Measurements from ENCODE around the gene DGLUCY. TPM values are rescaled to one million over a fixed set of nuclear protein-coding genes. Genes with fewer than 3 reads are reported as not detected.

The DGLUCY gene
- total RNA-seq, 1 experiment from 2014 or later = 54.8 TPM

DNA sequence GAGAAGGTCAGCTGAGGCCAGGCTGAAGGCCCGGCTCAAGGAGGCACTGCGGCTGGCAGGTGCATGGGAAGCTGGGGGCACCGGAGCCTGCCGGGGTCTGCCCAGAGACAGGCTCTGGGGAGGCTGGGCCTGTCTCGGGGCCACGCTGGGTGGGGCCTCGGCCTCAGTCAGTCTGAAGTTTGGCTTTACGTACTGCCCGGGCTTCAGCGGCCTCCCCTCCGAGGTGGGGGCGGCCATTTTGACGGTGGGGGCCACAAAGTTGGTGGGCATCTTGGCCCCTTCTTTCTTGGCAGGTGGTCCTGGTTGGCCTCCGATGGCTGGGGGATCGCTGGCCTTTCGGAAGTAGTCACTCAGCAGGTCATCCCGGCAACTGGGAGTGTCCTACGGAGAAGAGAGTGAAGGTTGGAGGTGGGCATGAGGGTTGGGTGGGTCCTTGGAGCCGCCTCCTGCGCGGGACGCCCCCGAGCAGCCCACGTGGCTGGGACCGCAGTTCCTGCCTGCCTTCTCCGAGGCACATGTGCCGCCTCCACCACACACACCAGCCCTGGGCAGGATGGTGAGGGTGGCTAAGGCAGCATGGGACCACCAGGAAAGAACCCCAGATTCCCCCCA is 159.5 kb downstream of the DGLUCY start:
- Histone ChIP-seq H3K36me3 (ENCODE audit: control insufficient read depth, insufficient read depth, low read length) (no peaks in the 10 kb centered on the region), H3K4me3 (ENCODE audit: low read depth, low read length) (no peak overlapping the region), H3K9me3 (no peaks in the 10 kb centered on the region), H3K27me3 (replicated peaks; ENCODE audit: control insufficient read depth, insufficient read depth, low read length) (no peaks in the 10 kb centered on the region), H3K4me1 (no peaks in the 10 kb centered on the region)
- Mint-ChIP-seq H3K9me3 (ENCODE audit: unreplicated experiment) (no peaks in the 10 kb centered on the region), H3K36me3 (ENCODE audit: insufficient read depth, unreplicated experiment) (peaks cover 8% of the 10 kb centered on the region), H3K27me3 (ENCODE audit: insufficient read depth, unreplicated experiment) (no peaks in the 10 kb centered on the region), H3K27ac (ENCODE audit: unreplicated experiment) (no peak overlapping the region), H3K4me3 (ENCODE audit: unreplicated experiment) (no peak overlapping the region), H3K4me1 (ENCODE audit: low read depth, unreplicated experiment) (no peaks in the 10 kb centered on the region)
- intact Hi-C loops (cut with micrococcal nuclease; ENCODE audit: unreplicated experiment) = no loop called here
- DNase-seq = no peak
- POLR2A ChIA-PET = no interaction called here
- TF ChIP-seq, protein P1, sequence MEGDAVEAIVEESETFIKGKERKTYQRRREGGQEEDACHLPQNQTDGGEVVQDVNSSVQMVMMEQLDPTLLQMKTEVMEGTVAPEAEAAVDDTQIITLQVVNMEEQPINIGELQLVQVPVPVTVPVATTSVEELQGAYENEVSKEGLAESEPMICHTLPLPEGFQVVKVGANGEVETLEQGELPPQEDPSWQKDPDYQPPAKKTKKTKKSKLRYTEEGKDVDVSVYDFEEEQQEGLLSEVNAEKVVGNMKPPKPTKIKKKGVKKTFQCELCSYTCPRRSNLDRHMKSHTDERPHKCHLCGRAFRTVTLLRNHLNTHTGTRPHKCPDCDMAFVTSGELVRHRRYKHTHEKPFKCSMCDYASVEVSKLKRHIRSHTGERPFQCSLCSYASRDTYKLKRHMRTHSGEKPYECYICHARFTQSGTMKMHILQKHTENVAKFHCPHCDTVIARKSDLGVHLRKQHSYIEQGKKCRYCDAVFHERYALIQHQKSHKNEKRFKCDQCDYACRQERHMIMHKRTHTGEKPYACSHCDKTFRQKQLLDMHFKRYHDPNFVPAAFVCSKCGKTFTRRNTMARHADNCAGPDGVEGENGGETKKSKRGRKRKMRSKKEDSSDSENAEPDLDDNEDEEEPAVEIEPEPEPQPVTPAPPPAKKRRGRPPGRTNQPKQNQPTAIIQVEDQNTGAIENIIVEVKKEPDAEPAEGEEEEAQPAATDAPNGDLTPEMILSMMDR (IDR thresholded peaks at IDR 0.05; ENCODE audit: insufficient read depth in 1 of 2, low read depth in 1 of 2, low read length in 1 of 2, severe bottlenecking in 1 of 2, unreplicated experiment in 1 of 2) = no peak
- BruUV-seq (replicated peaks) = no TSS peak
- CTCF ChIA-PET = no interaction called here

DNA sequence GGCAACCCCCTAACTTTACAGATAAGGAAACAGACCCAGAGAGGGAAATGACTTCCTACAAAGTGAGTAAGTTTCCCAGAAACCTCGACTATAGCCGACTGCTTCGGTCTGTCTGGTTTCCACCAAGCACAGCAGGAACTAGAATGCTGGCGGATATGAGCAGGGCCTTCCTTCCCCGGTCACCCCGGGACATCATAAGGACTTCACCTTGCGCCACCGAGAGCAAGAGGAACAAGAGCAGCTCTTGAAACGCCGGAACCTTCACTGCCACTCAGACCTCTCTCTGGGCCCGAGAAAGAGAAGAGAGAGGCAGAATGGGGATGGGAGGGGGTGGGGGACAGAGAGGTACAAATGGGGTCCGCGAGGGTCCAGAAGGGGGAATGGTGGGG is 160.0 kb downstream of the DGLUCY start:
- TF ChIP-seq, protein P1 (IDR thresholded peaks at IDR 0.05; ENCODE audit: insufficient read depth in 1 of 2, low read depth in 1 of 2, low read length in 1 of 2, severe bottlenecking in 1 of 2, unreplicated experiment in 1 of 2) = no peak
- no peak overlapping the region for H3K4me3 Mint-ChIP-seq (ENCODE audit: unreplicated experiment)
- no peaks in the 10 kb centered on the region for H3K4me1 Mint-ChIP-seq (ENCODE audit: low read depth, unreplicated experiment)
- ChIA-PET CTCF (no interaction called here), POLR2A (no interaction called here)
- intact Hi-C loops (cut with micrococcal nuclease; ENCODE audit: unreplicated experiment) = no loop called here
- Histone ChIP-seq H3K4me1 (no peaks in the 10 kb centered on the region), H3K4me3 (ENCODE audit: low read depth, low read length) (no peak overlapping the region), H3K36me3 (ENCODE audit: control insufficient read depth, insufficient read depth, low read length) (no peaks in the 10 kb centered on the region), H3K9me3 (no peaks in the 10 kb centered on the region), H3K27me3 (replicated peaks; ENCODE audit: control insufficient read depth, insufficient read depth, low read length) (no peaks in the 10 kb centered on the region)
- no peaks in the 10 kb centered on the region for H3K27me3 Mint-ChIP-seq (ENCODE audit: insufficient read depth, unreplicated experiment)
- H3K9me3 Mint-ChIP-seq (ENCODE audit: unreplicated experiment) = no peaks in the 10 kb centered on the region
- no peak for DNase-seq
- peaks cover 8% of the 10 kb centered on the region for H3K36me3 Mint-ChIP-seq (ENCODE audit: insufficient read depth, unreplicated experiment)
- H3K27ac Mint-ChIP-seq (ENCODE audit: unreplicated experiment) = no peak overlapping the region
- BruUV-seq (replicated peaks) = no TSS peak

DNA sequence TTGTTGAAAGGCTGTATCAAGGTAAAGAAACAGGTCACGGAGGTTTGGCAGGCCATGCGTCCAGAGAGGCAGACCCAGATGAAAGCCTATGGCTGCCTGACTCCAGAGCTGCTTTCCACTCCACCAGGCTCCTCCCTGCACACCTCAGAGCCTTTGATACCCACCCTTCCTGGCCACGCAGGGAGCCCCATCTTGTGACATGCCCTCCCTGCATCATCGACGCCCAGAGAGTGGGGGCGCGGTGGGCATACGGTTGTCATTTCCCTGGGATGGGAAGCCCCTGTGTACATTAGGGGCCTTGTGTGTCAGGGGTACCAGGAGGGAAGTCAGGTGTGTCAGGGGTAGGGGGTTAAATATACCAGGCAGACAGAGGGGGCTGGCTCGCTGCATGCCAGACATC is 160.9 kb downstream of the DGLUCY start:
- no peak for DNase-seq
- H3K27ac Mint-ChIP-seq (ENCODE audit: unreplicated experiment) = no peak overlapping the region
- H3K4me1 Mint-ChIP-seq (ENCODE audit: low read depth, unreplicated experiment) = no peaks in the 10 kb centered on the region
- no peaks in the 10 kb centered on the region for H3K4me1 ChIP-seq
- H3K4me3 ChIP-seq (ENCODE audit: low read depth, low read length) = no peak overlapping the region
- H3K36me3 Mint-ChIP-seq (ENCODE audit: insufficient read depth, unreplicated experiment) = no peaks in the 10 kb centered on the region
- POLR2A ChIA-PET = no interaction called here
- no peaks in the 10 kb centered on the region for H3K36me3 ChIP-seq (ENCODE audit: control insufficient read depth, insufficient read depth, low read length)
- no peaks in the 10 kb centered on the region for H3K27me3 ChIP-seq (replicated peaks; ENCODE audit: control insufficient read depth, insufficient read depth, low read length)
- H3K9me3 Mint-ChIP-seq (ENCODE audit: unreplicated experiment) = no peaks in the 10 kb centered on the region
- no TSS peak for BruUV-seq (replicated peaks)
- H3K4me3 Mint-ChIP-seq (ENCODE audit: unreplicated experiment) = no peak overlapping the region
- H3K27me3 Mint-ChIP-seq (ENCODE audit: insufficient read depth, unreplicated experiment) = no peaks in the 10 kb centered on the region
- TF ChIP-seq, protein P1 (IDR thresholded peaks at IDR 0.05; ENCODE audit: insufficient read depth in 1 of 2, low read depth in 1 of 2, low read length in 1 of 2, severe bottlenecking in 1 of 2, unreplicated experiment in 1 of 2) = no peak
- no peaks in the 10 kb centered on the region for H3K9me3 ChIP-seq
- intact Hi-C loops (cut with micrococcal nuclease; ENCODE audit: unreplicated experiment) = no loop called here
- CTCF ChIA-PET = interaction anchor here (0.9 kb wide), 1 partner anchor 97 kb away, joined by 3 read pairs; no protein-coding TSS in a partner anchor

Other genes with a start within 250 kb of the DGLUCY start
- 5.7 and 6.0 TPM in 2 replicates for gene RPS6KA5, start 53.4 kb upstream of the DGLUCY start, total RNA-seq (2022)
- gene GPR68, start 130.6 kb downstream of the DGLUCY start, total RNA-seq (2022) = 0.14 TPM in 2 replicates

All from Caco-2 (cell line).